IgD-negative memory B cell (primary cell): ENCODE data around the gene TDRD9. TPM values are rescaled to one million over a fixed set of nuclear protein-coding genes. Genes with fewer than 3 reads are reported as not detected.

Experiments
- H3K27ac Mint-ChIP-seq, 3 donors: one replicate each; pipeline ENCODE4 v1.8.0; 2020 to 2022; ENCODE audit warnings: mild to moderate bottlenecking in 3 of 3, mixed read lengths in 3 of 3, moderate library complexity in 1 of 3
- H3K27me3 Mint-ChIP-seq: one replicate; pipeline ENCODE4 v1.8.0; 2021; ENCODE audit warnings: mixed read lengths
- H3K36me3 Mint-ChIP-seq: one replicate; pipeline ENCODE4 v1.8.0; 2020; ENCODE audit warnings: mild to moderate bottlenecking, mixed read lengths
- H3K4me1 Mint-ChIP-seq, 3 donors: one replicate each; pipeline ENCODE4 v1.8.0; 2020 to 2022; ENCODE audit warnings: mixed read lengths in 3 of 3, mild to moderate bottlenecking in 1 of 3
- H3K4me3 Mint-ChIP-seq, 4 donors: one replicate each; pipeline ENCODE4 v1.8.0; 2020 to 2022; ENCODE audit warnings: mild to moderate bottlenecking in 4 of 4, mixed read lengths in 4 of 4, moderate library complexity in 3 of 4
- H3K9me3 Mint-ChIP-seq, 3 donors: one replicate each; pipeline ENCODE4 v1.8.0; 2020 to 2021; ENCODE audit warnings: mixed read lengths in 3 of 3, mild to moderate bottlenecking in 1 of 3
- polyA plus RNA-seq: library from polyadenylated mRNA; unstranded; fragments of 300-500 nt; fragmentation: Illumina TruSeq; gene quantifications from one replicate; pipeline ENCODE4 v1.2.3, GENCODE V29; 2021

The TDRD9 gene
- polyA plus RNA-seq, 1 donor from 2014 or later = 2.0 TPM

GRCh38 chr14:104085032-104085888 lies 157.0 kb downstream of the TDRD9 start, which contains the start of gene ASPG:
TSS of gene ASPG (plus strand) at chr14:104085700. CDS start at chr14:104085771, 71 bp downstream.
- H3K36me3 Mint-ChIP-seq = peaks cover 2% of the 10 kb centered on the region
- peak within 1 kb of the TSS in 1 of 4 donors; percentile 72 for H3K4me3 Mint-ChIP-seq
- H3K27ac Mint-ChIP-seq = peak within 1 kb of the TSS in 1 of 3 donors; percentile 10
- no peaks in the 10 kb centered on the region for H3K4me1 Mint-ChIP-seq
- H3K9me3 Mint-ChIP-seq = no peaks in the 10 kb centered on the region
- peaks cover 10% of the 10 kb centered on the region for H3K27me3 Mint-ChIP-seq

- H3K36me3 Mint-ChIP-seq = peaks cover 2% of the 10 kb centered on the region
- no peaks in the 10 kb centered on the region for H3K9me3 Mint-ChIP-seq
- peak overlapping the region in 1 of 3 donors; percentile 10 for H3K27ac Mint-ChIP-seq
- no peak overlapping the region for H3K4me3 Mint-ChIP-seq
- H3K27me3 Mint-ChIP-seq = peaks cover 10% of the 10 kb centered on the region
- H3K4me1 Mint-ChIP-seq = no peaks in the 10 kb centered on the region
These were observed 157.6 kb downstream of the TDRD9 start for GRCh38 chr14:104085889-104086201.

- H3K4me3 Mint-ChIP-seq = no peak overlapping the region
- H3K27me3 Mint-ChIP-seq = peaks cover 10% of the 10 kb centered on the region
- no peaks in the 10 kb centered on the region for H3K4me1 Mint-ChIP-seq
- peak overlapping the region in 1 of 3 donors; percentile 10 for H3K27ac Mint-ChIP-seq
- H3K9me3 Mint-ChIP-seq = no peaks in the 10 kb centered on the region
- peaks cover 2% of the 10 kb centered on the region for H3K36me3 Mint-ChIP-seq
These were observed 158.0 kb downstream of the TDRD9 start for GRCh38 chr14:104086210-104086660.

GRCh38 chr14:104086661-104087461 lies 158.6 kb downstream of the TDRD9 start:
- H3K4me3 Mint-ChIP-seq = no peak overlapping the region
- no peaks in the 10 kb centered on the region for H3K4me1 Mint-ChIP-seq
- no peak overlapping the region for H3K27ac Mint-ChIP-seq
- H3K9me3 Mint-ChIP-seq = no peaks in the 10 kb centered on the region
- H3K27me3 Mint-ChIP-seq = peaks cover 10% of the 10 kb centered on the region
- peaks cover 2% of the 10 kb centered on the region for H3K36me3 Mint-ChIP-seq

- H3K9me3 Mint-ChIP-seq = no peaks in the 10 kb centered on the region
- H3K4me1 Mint-ChIP-seq = no peaks in the 10 kb centered on the region
- H3K36me3 Mint-ChIP-seq = no peaks in the 10 kb centered on the region
- H3K27me3 Mint-ChIP-seq = peaks cover 10% of the 10 kb centered on the region
- no peak overlapping the region for H3K4me3 Mint-ChIP-seq
- H3K27ac Mint-ChIP-seq = no peak overlapping the region
These were observed 159.2 kb downstream of the TDRD9 start for GRCh38 chr14:104087505-104087904.

DNA sequence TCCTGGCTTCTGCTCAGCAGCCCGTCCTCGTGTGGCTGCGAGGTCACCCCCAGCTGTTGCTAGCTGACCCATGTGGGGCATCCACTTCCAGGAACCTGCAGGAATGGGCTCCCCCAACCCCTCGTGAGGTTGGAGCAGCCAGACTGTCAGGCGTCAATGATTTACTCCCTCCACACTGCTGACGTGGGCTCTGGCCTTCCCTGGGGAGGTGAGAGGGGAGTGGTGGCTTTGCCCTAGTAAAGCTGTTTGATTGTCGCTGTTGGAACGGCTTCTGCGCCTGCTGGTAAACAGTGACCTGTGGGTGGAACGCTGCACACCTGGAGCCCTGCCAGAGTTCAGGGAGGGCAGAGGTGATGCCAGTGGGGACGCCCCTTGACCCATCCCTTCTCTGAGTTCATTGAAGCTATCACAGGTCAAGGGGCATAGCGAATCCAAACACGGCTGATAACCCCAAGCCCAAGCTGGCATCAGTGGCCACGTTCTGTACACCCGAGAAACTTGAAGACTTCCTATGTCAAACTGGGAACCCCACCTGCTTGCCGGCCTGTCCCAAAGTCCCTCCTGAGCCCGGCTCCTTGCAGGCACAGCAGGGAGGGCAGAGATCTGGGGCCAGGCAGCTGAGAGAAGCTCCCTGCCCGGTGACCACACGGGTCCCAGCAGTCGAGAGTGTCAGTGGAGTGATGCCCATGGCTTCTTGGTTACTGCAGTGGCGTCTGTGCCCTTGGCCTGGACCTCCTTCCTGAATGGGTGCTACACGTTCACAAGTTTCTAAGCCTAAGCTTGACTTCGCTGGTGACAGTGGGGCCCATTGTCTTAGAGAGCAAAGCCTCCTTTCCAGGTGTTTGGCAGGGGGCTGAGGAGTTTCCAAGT lies 160.0 kb downstream of the TDRD9 start:
- Mint-ChIP-seq H3K27me3 (peaks cover 10% of the 10 kb centered on the region), H3K27ac (no peak overlapping the region), H3K4me3 (no peak overlapping the region), H3K36me3 (no peaks in the 10 kb centered on the region), H3K9me3 (no peaks in the 10 kb centered on the region), H3K4me1 (no peaks in the 10 kb centered on the region)

DNA sequence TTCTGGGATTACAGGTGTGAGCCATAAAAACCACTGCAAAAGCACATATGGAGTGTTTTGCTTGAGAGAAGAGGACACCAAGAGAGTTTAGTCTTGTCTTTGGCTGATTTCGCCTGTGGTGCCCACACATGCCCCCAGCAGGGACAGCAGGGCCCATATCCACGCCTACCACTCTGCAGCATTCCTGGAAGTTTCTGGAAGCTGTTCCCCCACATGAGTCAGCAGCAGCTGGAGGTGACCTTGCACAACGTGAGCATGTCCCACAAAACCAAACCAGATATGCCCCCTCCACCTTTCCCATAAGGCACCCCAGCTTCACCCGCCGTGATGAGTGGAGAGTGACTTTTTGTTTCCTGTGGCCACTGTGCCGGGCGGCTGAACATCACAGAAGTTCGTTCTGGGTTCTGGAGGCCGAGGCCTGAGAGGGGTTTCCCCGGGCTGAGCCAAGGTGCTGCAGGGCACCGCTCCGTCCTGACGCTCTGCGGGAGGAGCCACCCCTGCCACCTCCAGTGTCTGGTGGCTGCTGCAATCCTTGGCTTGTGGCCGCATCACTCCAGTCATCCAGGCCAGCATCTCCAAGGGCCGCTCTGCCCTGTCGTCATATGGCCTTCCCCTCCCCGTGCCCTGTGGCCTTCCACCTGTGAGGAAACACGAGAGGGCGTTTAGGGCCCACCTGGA lies 162.0 kb downstream of the TDRD9 start:
- no peaks in the 10 kb centered on the region for H3K4me1 Mint-ChIP-seq
- no peak overlapping the region for H3K27ac Mint-ChIP-seq
- H3K4me3 Mint-ChIP-seq = peak overlapping the region in 1 of 4 donors; percentile 17
- H3K9me3 Mint-ChIP-seq = no peaks in the 10 kb centered on the region
- no peaks in the 10 kb centered on the region for H3K36me3 Mint-ChIP-seq
- peaks cover 5% of the 10 kb centered on the region for H3K27me3 Mint-ChIP-seq

DNA sequence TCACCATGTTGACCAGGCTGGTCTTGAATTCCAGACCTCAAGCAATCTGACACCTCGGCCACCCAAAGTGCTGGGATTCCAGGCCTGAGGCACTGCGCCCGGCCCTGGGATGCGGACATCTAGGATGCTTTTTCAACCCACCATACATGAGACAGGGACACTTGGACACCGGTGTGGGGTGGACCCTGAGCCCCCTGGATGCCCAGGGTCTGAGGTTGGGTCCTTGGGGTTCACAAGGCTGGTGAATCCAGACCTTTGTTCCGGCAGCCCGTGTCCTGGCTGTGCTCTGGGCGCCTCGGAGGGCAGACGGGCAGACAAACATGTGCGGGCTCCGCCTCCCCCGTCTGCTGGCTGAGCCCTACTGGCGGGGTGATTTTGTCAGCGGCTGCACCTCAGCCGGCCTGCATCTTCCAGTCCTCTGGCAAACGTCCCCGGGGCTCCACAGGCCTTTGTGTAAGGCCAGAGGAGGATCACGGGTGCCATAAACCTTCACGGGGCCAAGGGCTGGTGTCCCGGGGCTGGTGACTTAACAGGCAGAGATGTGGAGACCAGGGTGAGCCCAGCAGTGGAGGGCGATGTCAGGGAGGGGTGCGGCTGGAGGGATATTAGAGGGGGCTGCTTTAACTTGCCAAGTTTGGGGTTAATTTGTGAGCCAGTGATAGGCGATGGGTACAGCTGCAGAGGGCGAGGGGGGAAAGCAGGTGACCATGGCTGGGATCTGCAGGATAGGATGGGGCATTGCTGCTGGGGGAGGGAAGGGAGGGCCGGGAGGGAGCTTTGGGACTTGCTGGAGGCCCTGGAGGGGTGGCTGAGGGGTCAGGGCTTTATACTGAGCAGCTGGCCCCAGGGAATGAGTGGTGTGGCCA lies 163.0 kb downstream of the TDRD9 start:
- Mint-ChIP-seq H3K4me1 (peaks cover 0 to 2% (median 0%) of the 10 kb centered on the region in 3 donors), H3K27me3 (peaks cover 7% of the 10 kb centered on the region), H3K9me3 (no peaks in the 10 kb centered on the region), H3K4me3 (no peak overlapping the region), H3K36me3 (no peaks in the 10 kb centered on the region), H3K27ac (no peak overlapping the region)

DNA sequence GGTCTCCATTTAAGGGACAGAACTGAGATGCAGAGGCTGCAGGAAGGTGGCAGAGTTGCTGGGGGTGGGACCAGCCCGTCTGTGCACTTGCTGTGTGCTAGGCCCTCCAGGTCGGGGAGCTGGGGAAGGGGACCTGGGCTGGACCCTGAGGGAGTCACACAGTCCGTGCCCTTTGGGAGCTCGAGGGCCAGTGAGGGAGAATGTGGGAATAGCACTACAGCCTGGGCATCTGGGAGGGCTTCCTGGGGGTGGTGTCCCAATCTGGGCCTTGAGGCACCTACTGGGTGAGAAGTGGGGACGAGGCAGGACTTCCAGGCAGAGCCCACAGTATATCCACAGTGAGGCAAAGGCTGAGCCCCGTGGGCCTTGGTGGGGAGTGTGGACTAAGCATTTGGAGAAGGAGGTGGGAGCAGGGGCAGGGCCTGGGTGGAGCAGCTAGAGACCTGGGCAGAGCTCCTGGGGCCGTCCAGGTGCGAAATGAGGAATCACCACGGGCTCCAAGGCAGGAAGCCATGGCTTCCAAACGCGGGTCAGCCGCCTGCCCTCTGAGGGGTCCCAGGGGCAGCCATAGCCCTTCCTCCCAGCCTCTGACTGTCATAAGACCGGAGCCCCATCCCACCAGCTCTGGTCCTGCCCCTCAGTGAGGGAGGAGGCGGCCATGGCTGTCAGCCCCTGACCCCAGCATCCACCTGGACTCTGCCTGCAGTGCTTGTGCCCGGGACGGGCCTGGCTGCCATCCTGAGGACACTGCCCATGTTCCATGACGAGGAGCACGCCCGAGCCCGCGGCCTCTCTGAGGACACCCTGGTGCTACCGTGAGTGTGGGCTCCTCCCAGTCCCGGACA lies 163.9 kb downstream of the TDRD9 start:
- Mint-ChIP-seq H3K4me1 (peaks cover 0 to 2% (median 0%) of the 10 kb centered on the region in 3 donors), H3K27ac (no peak overlapping the region), H3K36me3 (no peaks in the 10 kb centered on the region), H3K9me3 (no peaks in the 10 kb centered on the region), H3K27me3 (peaks cover 3% of the 10 kb centered on the region), H3K4me3 (no peak overlapping the region)

DNA sequence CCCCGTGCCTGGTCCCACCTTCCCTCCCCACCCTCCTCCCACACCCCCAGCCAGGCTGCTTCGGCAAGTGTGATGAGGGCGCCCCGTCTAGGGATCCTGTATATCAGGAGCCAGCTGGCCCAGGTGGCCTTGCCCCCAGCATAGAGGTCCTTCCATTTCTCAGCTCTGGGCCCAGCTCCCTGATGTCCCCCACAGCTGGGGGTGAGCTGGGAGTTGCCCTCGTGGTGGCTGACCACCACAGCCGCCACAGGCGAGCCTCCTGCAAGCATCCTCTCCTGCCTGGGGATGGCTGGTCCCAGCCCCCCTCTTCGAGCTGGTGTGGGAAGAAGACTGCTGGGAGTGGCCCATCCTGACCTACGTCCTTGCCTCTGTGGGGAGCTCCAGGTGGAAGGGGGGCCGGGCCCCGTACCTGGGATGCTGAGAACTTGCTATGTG lies 164.7 kb downstream of the TDRD9 start:
- Mint-ChIP-seq H3K4me3 (no peak overlapping the region), H3K9me3 (no peaks in the 10 kb centered on the region), H3K27me3 (peaks cover 1% of the 10 kb centered on the region), H3K4me1 (peaks cover 0 to 2% (median 0%) of the 10 kb centered on the region in 3 donors), H3K27ac (no peak overlapping the region), H3K36me3 (no peaks in the 10 kb centered on the region)

DNA sequence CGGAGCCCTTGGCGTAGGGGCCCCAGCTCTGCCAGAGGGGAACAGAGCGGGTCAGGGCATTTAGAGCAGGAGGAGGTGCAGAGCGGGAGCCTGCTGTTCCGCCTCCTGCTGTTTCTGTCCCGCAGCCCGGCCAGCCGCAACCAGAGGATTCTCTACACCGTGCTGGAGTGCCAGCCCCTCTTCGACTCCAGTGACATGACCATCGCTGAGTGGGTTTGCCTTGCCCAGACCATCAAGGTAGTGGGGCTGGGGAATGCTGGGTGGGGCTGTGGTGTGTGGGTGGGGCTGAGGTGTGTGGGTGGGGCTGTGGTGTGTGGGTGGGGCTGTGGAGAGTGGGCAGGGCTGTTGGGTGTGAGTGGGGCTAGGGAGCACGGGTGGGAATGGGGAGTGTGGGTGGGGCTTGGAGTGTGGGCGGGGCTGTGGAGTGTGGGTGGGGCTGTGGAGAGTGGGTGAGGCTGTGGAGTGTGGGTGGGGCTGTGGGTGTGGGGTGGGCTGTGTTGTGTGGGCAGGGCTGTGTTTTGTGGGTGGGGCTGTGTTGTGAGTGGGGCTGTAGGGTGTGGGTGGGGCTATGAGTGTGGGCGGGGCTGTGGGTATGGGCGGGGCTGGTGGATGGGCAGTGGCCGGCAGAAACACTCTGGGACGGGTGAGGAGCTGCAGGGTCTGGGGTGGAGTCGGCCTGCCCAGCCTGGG lies 165.3 kb downstream of the TDRD9 start:
- H3K27me3 Mint-ChIP-seq = peaks cover 1% of the 10 kb centered on the region
- H3K27ac Mint-ChIP-seq = no peak overlapping the region
- no peaks in the 10 kb centered on the region for H3K9me3 Mint-ChIP-seq
- H3K36me3 Mint-ChIP-seq = no peaks in the 10 kb centered on the region
- no peak overlapping the region for H3K4me3 Mint-ChIP-seq
- peaks cover 0 to 2% (median 0%) of the 10 kb centered on the region in 3 donors for H3K4me1 Mint-ChIP-seq

DNA sequence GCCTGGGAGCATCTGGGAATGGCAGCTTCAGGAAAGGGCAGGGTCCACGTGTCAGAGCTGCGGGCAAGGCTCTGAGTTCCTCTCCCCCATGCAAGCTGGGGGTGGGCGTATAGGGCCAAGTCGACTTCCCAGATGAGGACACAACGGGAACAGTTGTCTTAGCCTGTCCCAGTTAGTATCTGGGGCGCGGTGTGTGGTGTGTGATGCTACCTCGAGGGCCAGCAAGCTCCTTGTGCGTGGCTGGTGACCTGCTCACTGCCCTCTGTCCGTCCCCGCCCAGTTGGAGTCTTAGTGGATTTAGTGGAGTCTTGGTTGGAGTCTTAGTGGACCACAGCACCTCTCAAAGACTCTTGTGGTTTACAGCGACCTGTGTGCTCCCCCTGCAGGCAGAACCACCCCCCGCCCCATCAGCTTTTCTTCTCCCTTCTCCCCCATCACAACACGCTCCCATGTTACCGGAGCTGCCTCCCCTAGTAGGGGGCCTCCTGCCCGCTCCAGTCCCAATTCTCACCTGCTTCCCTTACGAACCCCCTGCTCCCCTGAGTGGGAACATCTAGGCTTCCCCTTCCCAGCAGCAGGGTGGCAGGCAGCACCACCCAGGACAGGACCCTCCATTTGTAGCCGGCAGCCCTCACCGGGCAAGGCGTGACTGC lies 165.9 kb downstream of the TDRD9 start:
- Mint-ChIP-seq H3K36me3 (no peaks in the 10 kb centered on the region), H3K4me1 (peaks cover 0 to 2% (median 0%) of the 10 kb centered on the region in 3 donors), H3K27ac (no peak overlapping the region), H3K4me3 (peak overlapping the region in 1 of 4 donors; percentile 20), H3K27me3 (peaks cover 1% of the 10 kb centered on the region), H3K9me3 (no peaks in the 10 kb centered on the region)
